ENCODE results near the gene ADGRB3. TPM values are rescaled to one million over a fixed set of nuclear protein-coding genes. Genes with fewer than 3 reads are reported as not detected.
"Not testable (repeated sequence)": the region's sequence is repeated elsewhere in the genome, so short reads cannot be mapped to it uniquely, and the experiment has no call there.

ADGRB3 gene
- total RNA-seq, 2 donors from 2014 or later, result 0.05 TPM; not detected in 1

DNA sequence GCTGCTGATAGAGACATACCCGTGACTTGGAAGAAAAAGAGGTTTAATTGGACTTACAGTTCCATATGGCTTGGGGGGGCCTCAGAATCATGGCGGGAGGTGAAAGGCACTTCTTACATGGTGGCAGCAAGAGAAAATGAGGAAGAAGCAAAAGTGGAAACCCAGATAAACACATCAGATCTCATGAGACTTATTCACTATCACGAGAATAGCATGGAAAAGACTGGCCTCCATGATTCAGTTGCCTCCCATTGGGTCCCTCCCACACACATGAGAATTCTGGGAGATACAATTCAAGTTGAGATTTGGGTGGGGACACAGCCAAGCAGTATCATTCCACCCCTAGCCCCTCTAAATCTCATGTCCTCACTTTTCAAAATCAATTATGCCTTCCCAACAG, 112.8 kb downstream of the ADGRB3 start:
- not testable (repeated sequence) for ATAC-seq (replicated peaks); H3K9me3 Mint-ChIP-seq; H3K27ac Mint-ChIP-seq; H3K4me3 Mint-ChIP-seq; H3K4me1 Mint-ChIP-seq; H3K36me3 Mint-ChIP-seq (ENCODE audit: low read depth); H3K27me3 Mint-ChIP-seq

DNA sequence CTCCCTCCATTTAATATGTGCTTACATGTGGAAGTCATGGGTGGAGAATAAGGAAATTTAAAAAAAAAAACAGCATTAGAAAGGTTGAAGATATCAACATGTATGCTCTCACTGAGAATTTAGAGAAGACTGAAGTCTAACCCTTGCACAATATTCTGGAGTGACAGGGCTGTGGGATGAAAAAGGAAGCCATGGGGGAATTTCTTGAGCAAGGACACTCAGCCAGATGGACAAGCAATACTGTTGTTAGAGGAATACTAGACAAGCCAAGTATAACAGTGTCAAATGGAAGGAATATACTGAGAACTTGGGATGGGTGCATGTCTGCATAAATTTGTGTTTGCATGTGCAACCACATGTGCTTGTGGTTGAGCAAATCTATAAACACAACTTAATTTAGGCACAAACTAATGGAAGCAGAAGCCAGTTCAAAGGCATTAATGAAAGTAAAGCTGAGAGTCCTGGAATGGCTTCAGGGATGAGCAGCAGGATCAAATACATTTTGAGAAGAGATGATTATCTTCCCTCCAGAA, 119.7 kb downstream of the ADGRB3 start:
- no peak for ATAC-seq (replicated peaks)
- Mint-ChIP-seq H3K9me3 (no peaks in the 10 kb centered on the region), H3K27me3 (peaks cover 13% of the 10 kb centered on the region), H3K4me1 (no peaks in the 10 kb centered on the region), H3K36me3 (ENCODE audit: low read depth) (no peaks in the 10 kb centered on the region), H3K27ac (no peak overlapping the region), H3K4me3 (no peak overlapping the region)

DNA sequence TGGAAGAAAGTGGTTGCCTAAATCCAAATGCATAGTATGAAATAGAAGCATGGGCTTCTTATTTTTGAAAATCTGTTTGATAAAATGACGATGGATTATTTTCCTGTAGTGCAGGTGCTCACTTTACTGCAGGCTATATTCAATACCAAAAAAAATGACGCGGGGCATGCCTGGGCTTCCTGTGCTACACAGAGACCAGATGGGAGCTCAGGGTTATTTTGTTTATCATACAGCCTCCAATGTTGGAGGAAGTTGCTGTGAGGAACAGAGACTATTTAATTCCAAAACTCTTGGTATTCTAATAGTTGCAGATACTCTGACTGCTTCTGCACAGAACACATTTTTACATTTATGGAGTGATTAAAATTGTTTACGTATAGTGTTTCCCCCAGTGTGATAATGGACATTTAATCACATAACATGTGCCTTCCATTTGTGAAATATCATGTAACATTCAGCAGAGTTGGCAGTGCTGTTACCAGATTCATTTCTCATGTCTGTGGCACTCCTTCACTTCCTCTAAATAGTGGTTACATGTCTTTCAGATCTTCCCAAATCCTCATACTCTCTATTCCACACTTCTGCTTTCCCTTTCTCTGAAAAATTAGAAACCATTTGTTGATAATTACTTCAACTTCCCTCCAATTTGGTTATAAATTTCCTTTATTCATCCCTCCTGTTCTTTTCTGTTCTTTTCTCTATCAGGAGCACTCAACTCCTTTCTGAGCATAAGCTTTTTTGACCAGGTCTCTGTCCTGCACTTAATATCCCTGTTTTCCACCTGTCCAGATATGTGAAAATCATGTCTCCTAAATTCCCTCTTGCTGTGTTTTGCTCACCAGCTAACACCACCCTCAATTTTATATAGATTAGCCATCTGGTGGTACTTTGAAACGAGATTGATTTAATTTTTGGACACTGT, 121.6 kb downstream of the ADGRB3 start:
- no peaks in the 10 kb centered on the region for H3K36me3 Mint-ChIP-seq (ENCODE audit: low read depth)
- H3K27ac Mint-ChIP-seq, result no peak overlapping the region
- no peak for ATAC-seq (replicated peaks)
- H3K9me3 Mint-ChIP-seq, result no peaks in the 10 kb centered on the region
- no peak overlapping the region for H3K4me3 Mint-ChIP-seq
- H3K4me1 Mint-ChIP-seq, result no peaks in the 10 kb centered on the region
- peaks cover 13% of the 10 kb centered on the region for H3K27me3 Mint-ChIP-seq

DNA sequence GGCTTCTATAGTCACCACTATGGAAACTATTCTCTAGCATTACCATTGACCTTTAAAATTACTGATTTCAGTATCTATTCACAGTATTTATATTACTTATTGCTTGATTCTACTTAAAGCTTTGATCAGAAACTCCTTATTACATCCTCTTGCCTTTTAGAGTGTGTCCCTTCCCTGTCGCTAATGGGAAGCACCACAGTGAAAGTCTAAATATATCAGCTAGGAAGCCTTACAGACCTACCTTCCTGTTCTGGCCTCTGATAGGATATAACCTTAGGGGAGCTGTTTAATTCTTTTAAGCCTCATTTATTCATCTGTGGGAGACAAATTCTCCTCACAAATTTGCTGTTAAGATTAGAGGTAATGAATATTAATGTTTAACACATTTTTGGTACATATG, 122.7 kb downstream of the ADGRB3 start:
- Mint-ChIP-seq H3K4me3 (no peak overlapping the region), H3K4me1 (no peaks in the 10 kb centered on the region), H3K36me3 (ENCODE audit: low read depth) (no peaks in the 10 kb centered on the region), H3K9me3 (no peaks in the 10 kb centered on the region), H3K27me3 (peaks cover 13% of the 10 kb centered on the region), H3K27ac (no peak overlapping the region)
- no peak for ATAC-seq (replicated peaks)

DNA sequence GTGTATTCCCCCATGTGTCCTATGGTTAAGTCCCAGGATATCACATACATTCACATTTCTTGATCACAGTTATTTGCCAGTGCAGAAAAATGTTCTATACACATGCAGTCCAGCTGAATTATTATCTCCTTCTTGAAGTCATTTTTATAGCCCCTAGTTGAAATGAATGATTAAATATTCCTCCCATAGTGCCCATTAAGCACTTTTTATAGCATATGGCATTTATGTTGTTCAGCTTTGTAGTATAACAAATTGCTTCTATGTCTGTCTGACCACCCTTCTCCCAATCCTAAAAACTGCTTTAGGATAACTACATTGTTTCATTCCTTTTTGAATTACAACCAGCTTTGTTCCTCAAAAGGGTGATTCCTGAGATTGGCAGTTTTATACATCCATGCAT, 123.5 kb downstream of the ADGRB3 start:
- no peak for ATAC-seq (replicated peaks)
- Mint-ChIP-seq H3K9me3 (no peaks in the 10 kb centered on the region), H3K4me3 (no peak overlapping the region), H3K27me3 (peaks cover 9% of the 10 kb centered on the region), H3K4me1 (no peaks in the 10 kb centered on the region), H3K27ac (no peak overlapping the region), H3K36me3 (ENCODE audit: low read depth) (no peaks in the 10 kb centered on the region)

DNA sequence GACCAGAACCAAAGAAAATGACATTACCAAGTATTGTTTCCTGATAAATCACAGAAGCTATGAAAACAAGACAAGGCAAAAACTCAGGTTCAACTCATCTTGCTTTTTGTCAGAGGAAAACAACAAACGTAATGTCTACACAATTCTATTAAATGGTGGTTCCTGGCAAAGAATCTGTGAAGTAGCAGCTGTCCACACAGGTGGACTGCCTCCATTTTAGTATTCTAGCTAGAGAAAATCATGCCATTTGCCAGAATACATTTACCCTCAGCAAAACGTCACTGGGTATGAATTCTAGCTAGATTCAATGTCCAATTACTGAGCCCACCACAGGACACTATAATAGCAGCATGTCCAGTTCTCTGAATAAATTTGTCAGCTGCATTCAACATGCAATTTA, 125.4 kb downstream of the ADGRB3 start:
- Mint-ChIP-seq H3K9me3 (peaks cover 4% of the 10 kb centered on the region), H3K27ac (no peak overlapping the region), H3K4me3 (no peak overlapping the region), H3K4me1 (no peaks in the 10 kb centered on the region), H3K36me3 (ENCODE audit: low read depth) (no peaks in the 10 kb centered on the region), H3K27me3 (peaks cover under 1% of the 10 kb centered on the region)
- ATAC-seq (replicated peaks), result no peak

DNA sequence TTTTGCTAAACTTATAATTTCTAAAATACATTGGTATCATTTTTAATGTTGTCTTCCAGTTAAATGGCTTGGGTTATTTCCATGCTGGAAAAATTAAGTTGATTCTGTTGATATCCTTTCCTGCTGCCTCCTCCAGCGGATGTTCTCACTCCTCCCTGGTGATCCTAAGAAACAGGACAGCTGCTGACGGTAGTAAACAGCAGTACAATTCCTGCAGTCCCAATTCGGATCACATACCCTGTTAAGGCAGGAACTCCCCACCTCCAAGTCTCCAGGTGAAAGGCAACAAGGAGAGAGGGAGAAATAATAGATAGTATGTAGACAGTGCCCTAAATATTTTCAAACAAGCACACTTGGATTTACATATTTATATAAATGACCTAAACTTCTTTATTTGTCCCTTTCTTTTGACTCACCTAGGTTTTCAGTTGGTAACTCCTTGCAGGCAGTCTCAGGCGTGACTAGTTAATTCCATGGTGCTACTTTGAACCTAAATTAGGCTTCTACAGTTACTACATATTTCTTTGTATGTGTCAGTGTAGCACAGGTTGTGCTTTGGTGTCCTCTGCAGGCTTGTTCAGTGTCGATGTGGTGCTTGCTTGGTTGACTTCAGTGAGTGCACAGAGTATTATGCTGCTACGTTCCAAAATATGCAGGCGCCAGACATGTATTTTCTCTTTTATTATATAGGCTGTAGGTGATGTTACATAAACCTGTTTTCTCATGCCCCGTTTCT, 126.0 kb downstream of the ADGRB3 start:
- no peaks in the 10 kb centered on the region for H3K27me3 Mint-ChIP-seq
- H3K9me3 Mint-ChIP-seq, result peaks cover 4% of the 10 kb centered on the region
- no peaks in the 10 kb centered on the region for H3K4me1 Mint-ChIP-seq
- no peak overlapping the region for H3K4me3 Mint-ChIP-seq
- no peak overlapping the region for H3K27ac Mint-ChIP-seq
- H3K36me3 Mint-ChIP-seq (ENCODE audit: low read depth), result no peaks in the 10 kb centered on the region
- ATAC-seq (replicated peaks), result no peak

DNA sequence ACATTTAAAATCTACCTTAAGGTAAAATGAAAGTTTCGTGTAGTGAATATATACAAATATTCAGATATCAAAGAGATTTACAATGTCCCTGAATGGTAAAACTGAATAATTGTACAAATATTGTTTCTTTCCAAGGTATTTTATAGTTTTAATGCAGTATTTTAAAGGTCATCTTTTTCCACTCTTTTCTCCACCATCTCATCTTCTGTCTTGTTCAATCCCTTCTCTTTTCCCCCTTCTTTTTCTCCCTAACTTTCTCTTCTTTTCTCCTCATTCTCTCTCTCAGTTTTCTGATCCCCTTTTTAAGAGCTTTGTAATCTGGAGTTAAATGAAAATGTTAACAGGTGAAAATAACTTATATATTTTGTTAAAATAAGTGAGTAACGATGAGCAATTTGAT, 126.9 kb downstream of the ADGRB3 start:
- no peak for ATAC-seq (replicated peaks)

DNA sequence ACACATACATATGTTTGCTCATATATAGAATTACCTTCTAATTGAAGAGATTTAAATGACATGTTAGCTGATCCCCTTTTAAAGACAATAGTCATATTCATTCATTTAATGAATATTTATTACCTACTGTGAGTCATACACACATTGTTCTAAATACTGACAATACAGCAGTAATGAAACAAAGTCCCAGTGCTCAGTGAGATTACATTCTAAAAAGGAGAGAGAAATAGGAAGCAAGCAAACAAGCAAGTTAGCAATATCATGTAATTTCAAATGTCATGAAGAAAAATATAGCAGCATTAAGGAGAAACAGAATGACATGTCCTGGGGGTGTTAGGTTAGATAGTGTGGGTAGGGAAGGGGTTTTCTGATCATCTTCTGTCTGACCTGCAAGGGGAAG, 136.3 kb downstream of the ADGRB3 start:
- H3K27me3 Mint-ChIP-seq, result no peaks in the 10 kb centered on the region
- no peak overlapping the region for H3K4me3 Mint-ChIP-seq
- no peaks in the 10 kb centered on the region for H3K4me1 Mint-ChIP-seq
- no peaks in the 10 kb centered on the region for H3K9me3 Mint-ChIP-seq
- no peaks in the 10 kb centered on the region for H3K36me3 Mint-ChIP-seq (ENCODE audit: low read depth)
- ATAC-seq (replicated peaks), result no peak
- H3K27ac Mint-ChIP-seq, result no peak overlapping the region

More for the DNA sequence above, 126.9 kb downstream of the ADGRB3 start:
- H3K27me3 Mint-ChIP-seq, result no peaks in the 10 kb centered on the region
- peaks cover 4% of the 10 kb centered on the region for H3K9me3 Mint-ChIP-seq
- no peaks in the 10 kb centered on the region for H3K36me3 Mint-ChIP-seq (ENCODE audit: low read depth)
- H3K27ac Mint-ChIP-seq, result no peak overlapping the region
- no peak overlapping the region for H3K4me3 Mint-ChIP-seq
- H3K4me1 Mint-ChIP-seq, result no peaks in the 10 kb centered on the region

DNA sequence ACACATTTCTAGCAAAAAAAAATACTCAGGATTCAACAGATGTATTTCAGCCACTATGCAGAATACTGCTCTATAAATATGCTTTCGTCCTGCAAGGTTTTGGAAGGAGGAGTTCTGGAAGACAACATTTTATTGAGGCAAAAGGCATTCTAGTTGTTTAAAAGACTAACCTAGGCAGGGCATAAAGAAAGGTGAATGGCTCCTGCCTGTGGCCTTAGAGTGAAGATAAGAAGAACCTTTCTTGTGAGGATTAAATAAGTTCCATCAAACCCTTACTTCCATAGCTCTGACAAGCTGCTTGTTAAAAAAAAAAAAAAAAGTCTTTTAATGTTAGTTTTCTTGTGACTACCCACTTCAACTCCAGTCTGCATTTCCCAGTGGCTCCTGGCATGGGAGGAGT, 139.8 kb downstream of the ADGRB3 start:
- no peak for ATAC-seq (replicated peaks)
- Mint-ChIP-seq H3K27me3 (no peaks in the 10 kb centered on the region), H3K36me3 (ENCODE audit: low read depth) (no peaks in the 10 kb centered on the region), H3K27ac (no peak overlapping the region), H3K4me1 (no peaks in the 10 kb centered on the region), H3K9me3 (no peaks in the 10 kb centered on the region), H3K4me3 (no peak overlapping the region)

DNA sequence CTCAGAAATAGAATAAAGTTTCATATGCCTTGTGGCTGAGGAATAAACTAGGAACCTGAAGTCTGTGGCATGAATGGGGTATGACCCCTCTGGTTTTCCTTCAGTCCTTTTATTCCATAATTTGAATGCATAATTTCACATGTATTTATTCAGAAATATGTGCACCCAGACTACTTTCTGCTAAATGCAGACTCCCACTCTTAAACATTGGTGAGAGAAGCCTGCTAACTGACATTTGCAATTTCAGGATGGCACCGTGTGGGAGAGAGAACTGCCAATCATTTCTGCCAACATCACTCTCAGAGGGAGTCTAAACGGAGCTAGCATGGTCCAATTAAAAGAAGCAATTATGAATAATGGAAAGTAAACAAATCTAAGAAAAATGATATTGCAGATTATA, 141.3 kb downstream of the ADGRB3 start:
- ATAC-seq (replicated peaks), result no peak
- H3K36me3 Mint-ChIP-seq (ENCODE audit: low read depth), result no peaks in the 10 kb centered on the region
- peaks cover 4% of the 10 kb centered on the region for H3K9me3 Mint-ChIP-seq
- no peak overlapping the region for H3K27ac Mint-ChIP-seq
- no peaks in the 10 kb centered on the region for H3K4me1 Mint-ChIP-seq
- H3K4me3 Mint-ChIP-seq, result no peak overlapping the region
- H3K27me3 Mint-ChIP-seq, result no peaks in the 10 kb centered on the region

DNA sequence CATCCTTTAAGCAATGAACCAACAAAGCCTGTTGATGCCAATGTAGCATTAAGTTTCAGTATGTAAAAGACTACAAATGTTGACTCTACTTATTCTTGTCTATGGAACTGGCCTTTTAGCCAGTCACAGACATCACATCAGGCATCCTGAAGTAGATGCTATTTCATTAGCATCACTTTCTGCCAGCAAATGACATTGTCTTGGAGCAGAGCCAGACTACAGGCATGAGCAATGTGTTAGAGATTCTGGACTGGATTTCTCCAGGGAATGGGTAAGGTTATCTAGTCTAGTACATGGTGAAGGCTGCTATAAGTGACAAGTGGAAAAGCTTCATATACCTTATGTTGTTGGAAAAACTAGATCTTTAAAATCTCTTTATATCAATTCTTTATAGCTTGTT, 142.9 kb downstream of the ADGRB3 start:
- Mint-ChIP-seq H3K27me3 (no peaks in the 10 kb centered on the region), H3K9me3 (peaks cover 4% of the 10 kb centered on the region), H3K4me3 (no peak overlapping the region), H3K36me3 (ENCODE audit: low read depth) (no peaks in the 10 kb centered on the region), H3K4me1 (no peaks in the 10 kb centered on the region), H3K27ac (no peak overlapping the region)
- no peak for ATAC-seq (replicated peaks)

DNA sequence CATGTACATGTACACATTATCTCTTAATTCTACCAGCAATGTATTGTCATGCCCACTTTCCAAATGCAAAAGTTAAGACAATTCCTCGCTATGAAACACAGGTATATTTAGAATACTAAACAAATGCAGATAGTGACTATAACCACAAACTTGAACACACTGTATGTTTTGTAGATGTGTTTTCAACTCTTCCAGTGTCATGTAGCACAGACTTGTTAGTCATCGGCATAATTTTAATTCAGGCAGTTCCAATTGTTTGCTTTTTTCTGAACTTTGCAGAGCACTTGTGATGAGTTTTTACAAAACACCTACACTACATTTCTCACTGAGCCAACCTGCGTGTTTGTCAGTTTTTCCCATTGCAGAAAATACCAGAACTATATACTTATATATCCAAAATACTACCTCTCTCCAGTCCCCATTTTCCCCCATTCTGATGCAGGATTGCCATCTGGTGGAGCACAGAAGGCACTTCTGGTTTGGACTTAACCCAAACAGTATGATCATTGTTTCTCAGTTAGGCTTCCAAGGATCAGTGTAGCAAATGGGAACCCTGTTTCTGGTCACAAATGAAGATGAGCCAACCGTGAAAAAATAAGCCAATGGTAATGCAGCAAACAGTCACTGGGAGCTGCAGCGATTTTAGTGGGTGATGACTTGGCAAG, 143.4 kb downstream of the ADGRB3 start:
- peaks cover 4% of the 10 kb centered on the region for H3K9me3 Mint-ChIP-seq
- H3K4me1 Mint-ChIP-seq, result no peaks in the 10 kb centered on the region
- H3K27ac Mint-ChIP-seq, result no peak overlapping the region

DNA sequence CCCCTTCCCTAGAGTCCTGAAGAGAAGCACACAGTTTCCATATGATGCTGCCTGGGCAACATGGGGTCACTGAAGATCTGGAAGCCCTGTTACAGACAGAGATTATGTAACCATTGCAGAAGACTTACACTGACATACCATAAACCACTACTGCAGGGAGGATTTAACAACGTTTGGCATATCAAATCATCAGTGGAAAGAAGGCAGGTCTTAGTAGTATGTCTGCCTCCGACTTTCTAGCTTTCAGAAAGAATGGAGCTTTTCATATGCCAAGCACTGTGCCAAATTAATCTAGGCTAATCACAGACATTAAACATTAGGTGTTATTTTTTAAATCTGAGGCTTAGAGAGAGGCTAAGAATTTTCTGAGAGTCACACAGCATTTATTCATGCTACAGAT, 144.3 kb downstream of the ADGRB3 start:
- no peak for ATAC-seq (replicated peaks)
- Mint-ChIP-seq H3K36me3 (ENCODE audit: low read depth) (no peaks in the 10 kb centered on the region), H3K4me1 (no peaks in the 10 kb centered on the region), H3K4me3 (no peak overlapping the region), H3K9me3 (peaks cover 4% of the 10 kb centered on the region), H3K27me3 (no peaks in the 10 kb centered on the region), H3K27ac (no peak overlapping the region)

More for the DNA sequence above, 143.4 kb downstream of the ADGRB3 start:
- H3K36me3 Mint-ChIP-seq (ENCODE audit: low read depth), result no peaks in the 10 kb centered on the region
- H3K27me3 Mint-ChIP-seq, result no peaks in the 10 kb centered on the region
- ATAC-seq (replicated peaks), result no peak
- H3K4me3 Mint-ChIP-seq, result no peak overlapping the region
